ENCODE measurements around the gene ARHGEF12. TPM values are rescaled to one million over a fixed set of nuclear protein-coding genes. Genes with fewer than 3 reads are reported as not detected.
"Not testable (repeated sequence)": the region's sequence is repeated elsewhere in the genome, so short reads cannot be mapped to it uniquely, and the experiment has no call there.

ARHGEF12 gene
- total and polyA plus RNA-seq, 4 donors: 19.0 to 243 (median 55.6) TPM

GRCh38 chr11:120501440-120501839 lies 165.2 kb downstream of the ARHGEF12 start:
- Histone ChIP-seq H3K27me3 (ENCODE audit: control insufficient read depth in 3 of 3, insufficient read depth in 3 of 3, low read length in 2 of 3) (peaks cover 0 to 26% (median 7%) of the 10 kb centered on the region in 3 donors), H3K36me3 (ENCODE audit: control insufficient read depth in 4 of 4, insufficient read depth in 4 of 4, low read length in 4 of 4) (no peaks in the 10 kb centered on the region), H3K9ac (ENCODE audit: insufficient read depth in 1 of 2, low read length in 2 of 2) (no peak overlapping the region), H3K27ac (ENCODE audit: low read depth in 1 of 2, low read length in 1 of 2) (no peak overlapping the region), H3K9me3 (ENCODE audit: control insufficient read depth in 4 of 4, insufficient read depth in 3 of 4, low read length in 3 of 4) (no peaks in the 10 kb centered on the region), H3K4me3 (no peak overlapping the region), H3K4me1 (ENCODE audit: control insufficient read depth in 5 of 5, insufficient read depth in 5 of 5, low read length in 5 of 5) (peaks cover 0 to 5% (median 3%) of the 10 kb centered on the region in 5 donors)
- no peak for TF ChIP-seq CTCF (IDR thresholded peaks at IDR 0.05; ENCODE audit: control extremely low read depth, extremely low read depth)
- ATAC-seq (ENCODE audit: insufficient read depth, low FRiP score) (no peak), DNase-seq (no peak)
- WGBS, 2 donors: 47 to 49% methylated on average over 2 of the region's 2 CpGs

- no peak for ATAC-seq (ENCODE audit: insufficient read depth, low FRiP score)
- Histone ChIP-seq H3K36me3 (ENCODE audit: control insufficient read depth in 4 of 4, insufficient read depth in 4 of 4, low read length in 4 of 4) (no peaks in the 10 kb centered on the region), H3K27ac (ENCODE audit: low read depth in 1 of 2, low read length in 1 of 2) (no peak overlapping the region), H3K9ac (ENCODE audit: insufficient read depth in 1 of 2, low read length in 2 of 2) (no peak overlapping the region), H3K4me1 (ENCODE audit: control insufficient read depth in 5 of 5, insufficient read depth in 5 of 5, low read length in 5 of 5) (peaks cover 0 to 5% (median 3%) of the 10 kb centered on the region in 5 donors), H3K4me3 (no peak overlapping the region), H3K27me3 (ENCODE audit: control insufficient read depth in 3 of 3, insufficient read depth in 3 of 3, low read length in 2 of 3) (peaks cover 0 to 29% (median 8%) of the 10 kb centered on the region in 3 donors), H3K9me3 (ENCODE audit: control insufficient read depth in 4 of 4, insufficient read depth in 3 of 4, low read length in 3 of 4) (no peaks in the 10 kb centered on the region)
- no peak for TF ChIP-seq CTCF (IDR thresholded peaks at IDR 0.05; ENCODE audit: control extremely low read depth, extremely low read depth)
- 70 to 82% methylated on average over 5 of the region's 5 CpGs for WGBS, 2 donors
- no peak for DNase-seq
These were observed 166.0 kb downstream of the ARHGEF12 start for GRCh38 chr11:120501976-120502755.

GRCh38 chr11:120503529-120503928 lies 167.3 kb downstream of the ARHGEF12 start:
- H3K9ac ChIP-seq (ENCODE audit: insufficient read depth in 1 of 2, low read length in 2 of 2); H3K36me3 ChIP-seq (ENCODE audit: control insufficient read depth in 4 of 4, insufficient read depth in 4 of 4, low read length in 4 of 4); H3K9me3 ChIP-seq (ENCODE audit: control insufficient read depth in 4 of 4, insufficient read depth in 3 of 4, low read length in 3 of 4); H3K27ac ChIP-seq (ENCODE audit: low read depth in 1 of 2, low read length in 1 of 2); H3K4me3 ChIP-seq; DNase-seq; H3K4me1 ChIP-seq (ENCODE audit: control insufficient read depth in 5 of 5, insufficient read depth in 5 of 5, low read length in 5 of 5); ATAC-seq (ENCODE audit: insufficient read depth, low FRiP score): not testable (repeated sequence)
- H3K27me3 ChIP-seq (ENCODE audit: control insufficient read depth in 3 of 3, insufficient read depth in 3 of 3, low read length in 2 of 3): peaks cover 0 to 33% (median 11%) of the 10 kb centered on the region in 3 donors
- 66 to 70% methylated on average over 3 of the region's 3 CpGs for WGBS, 2 donors

GRCh38 chr11:120505801-120506425 lies 169.7 kb downstream of the ARHGEF12 start:
- TF ChIP-seq CTCF (IDR thresholded peaks at IDR 0.05; ENCODE audit: control extremely low read depth, extremely low read depth): no peak
- no peaks in the 10 kb centered on the region for H3K36me3 ChIP-seq (ENCODE audit: control insufficient read depth in 4 of 4, insufficient read depth in 4 of 4, low read length in 4 of 4)
- no peak overlapping the region for H3K27ac ChIP-seq (ENCODE audit: low read depth in 1 of 2, low read length in 1 of 2)
- WGBS, 2 donors: 88 to 89% methylated on average over 7 of the region's 7 CpGs
- DNase-seq: no peak
- no peaks in the 10 kb centered on the region for H3K9me3 ChIP-seq (ENCODE audit: control insufficient read depth in 4 of 4, insufficient read depth in 3 of 4, low read length in 3 of 4)
- no peak for ATAC-seq (ENCODE audit: insufficient read depth, low FRiP score)
- no peak overlapping the region for H3K4me3 ChIP-seq
- no peak overlapping the region for H3K9ac ChIP-seq (ENCODE audit: insufficient read depth in 1 of 2, low read length in 2 of 2)
- H3K27me3 ChIP-seq (ENCODE audit: control insufficient read depth in 3 of 3, insufficient read depth in 3 of 3, low read length in 2 of 3): peaks cover 0 to 20% (median 11%) of the 10 kb centered on the region in 3 donors
- peaks cover 0 to 4% (median 0%) of the 10 kb centered on the region in 5 donors for H3K4me1 ChIP-seq (ENCODE audit: control insufficient read depth in 5 of 5, insufficient read depth in 5 of 5, low read length in 5 of 5)

All from lung (tissue), 12 donors.